ENCODE results near the gene TRIM46. TPM values are rescaled to one million over a fixed set of nuclear protein-coding genes. Genes with fewer than 3 reads are reported as not detected.

TRIM46 gene
- total RNA-seq, 1 donor from 2014 or later = 13.2 TPM

- no peak for FAIRE-seq
- H3K4me1 Mint-ChIP-seq (ENCODE audit: low read depth, unreplicated experiment) = peaks cover 20% of the 10 kb centered on the region
- H3K4me2 ChIP-seq (ENCODE audit: low read length) = peak overlapping the region; percentile 94
Measured at GRCh38 chr1:155196893-155197638, 23.4 kb downstream of the TRIM46 start.

GRCh38 chr1:155197901-155198546 is 24.4 kb downstream of the TRIM46 start:
- TF ChIP-seq EZH2 (IDR thresholded peaks at IDR 0.05; ENCODE audit: insufficient read depth, low read length) = no peak
- no peak for TF ChIP-seq CTCF (IDR thresholded peaks at IDR 0.05; ENCODE audit: insufficient read depth, low read depth, low read length)
- H2AFZ ChIP-seq (ENCODE audit: low read depth, low read length) = no peak overlapping the region
- H3K36me3 ChIP-seq (ENCODE audit: insufficient read depth, low read length) = peaks cover 5% of the 10 kb centered on the region
- peaks cover 29% of the 10 kb centered on the region for H3K4me1 ChIP-seq (ENCODE audit: insufficient read depth, low read length)
- H3K9me3 ChIP-seq (ENCODE audit: insufficient read depth, low read depth, low read length) = no peaks in the 10 kb centered on the region
- Mint-ChIP-seq H3K27ac (ENCODE audit: unreplicated experiment) (no peak overlapping the region), H3K4me1 (ENCODE audit: low read depth, unreplicated experiment) (peaks cover 20% of the 10 kb centered on the region), H3K4me3 (ENCODE audit: unreplicated experiment) (no peak overlapping the region), H3K27me3 (ENCODE audit: low read depth, unreplicated experiment) (no peaks in the 10 kb centered on the region), H3K36me3 (ENCODE audit: low read depth, unreplicated experiment) (peaks cover 31% of the 10 kb centered on the region), H3K9me3 (ENCODE audit: unreplicated experiment) (peaks cover 2% of the 10 kb centered on the region)
- peaks cover 30% of the 10 kb centered on the region for H4K20me1 ChIP-seq (ENCODE audit: insufficient read depth, low read length)
- H3K4me3 ChIP-seq (ENCODE audit: insufficient read depth, low read depth, low read length) = no peak overlapping the region
- H3K27ac ChIP-seq (ENCODE audit: low read depth, low read length) = no peak overlapping the region
- FAIRE-seq = no peak
- no peak overlapping the region for H3K4me2 ChIP-seq (ENCODE audit: low read length)
- H3K9ac ChIP-seq (ENCODE audit: low read length) = no peak overlapping the region
- no peaks in the 10 kb centered on the region for H3K27me3 ChIP-seq (ENCODE audit: insufficient read depth, low read length)
- no peak for DNase-seq (ENCODE audit: low read depth)
- peaks cover 18% of the 10 kb centered on the region for H3K79me2 ChIP-seq (ENCODE audit: insufficient read depth, low read length)

More at GRCh38 chr1:155196893-155197638, 23.4 kb downstream of the TRIM46 start:
- peaks cover 2% of the 10 kb centered on the region for H3K9me3 Mint-ChIP-seq (ENCODE audit: unreplicated experiment)
- no peak for DNase-seq (ENCODE audit: low read depth)
- Histone ChIP-seq H3K36me3 (ENCODE audit: insufficient read depth, low read length) (peaks cover 5% of the 10 kb centered on the region), H3K4me1 (ENCODE audit: insufficient read depth, low read length) (peaks cover 30% of the 10 kb centered on the region), H3K9ac (ENCODE audit: low read length) (no peak overlapping the region), H4K20me1 (ENCODE audit: insufficient read depth, low read length) (peaks cover 22% of the 10 kb centered on the region), H3K79me2 (ENCODE audit: insufficient read depth, low read length) (peaks cover 18% of the 10 kb centered on the region), H3K4me3 (ENCODE audit: insufficient read depth, low read depth, low read length) (no peak overlapping the region), H2AFZ (ENCODE audit: low read depth, low read length) (no peak overlapping the region), H3K9me3 (ENCODE audit: insufficient read depth, low read depth, low read length) (no peaks in the 10 kb centered on the region), H3K27ac (ENCODE audit: low read depth, low read length) (no peak overlapping the region), H3K27me3 (ENCODE audit: insufficient read depth, low read length) (no peaks in the 10 kb centered on the region)
- peak overlapping the region; percentile 73 for H3K4me3 Mint-ChIP-seq (ENCODE audit: unreplicated experiment)
- TF ChIP-seq EZH2 (IDR thresholded peaks at IDR 0.05; ENCODE audit: insufficient read depth, low read length) = no peak
- no peak for TF ChIP-seq CTCF (IDR thresholded peaks at IDR 0.05; ENCODE audit: insufficient read depth, low read depth, low read length)
- peak overlapping the region; percentile 87 for H3K27ac Mint-ChIP-seq (ENCODE audit: unreplicated experiment)
- H3K27me3 Mint-ChIP-seq (ENCODE audit: low read depth, unreplicated experiment) = no peaks in the 10 kb centered on the region
- peaks cover 28% of the 10 kb centered on the region for H3K36me3 Mint-ChIP-seq (ENCODE audit: low read depth, unreplicated experiment)

GRCh38 chr1:155198547-155198906 is 24.9 kb downstream of the TRIM46 start:
- peaks cover 2% of the 10 kb centered on the region for H3K9me3 Mint-ChIP-seq (ENCODE audit: unreplicated experiment)
- H3K27me3 Mint-ChIP-seq (ENCODE audit: low read depth, unreplicated experiment) = no peaks in the 10 kb centered on the region
- H3K36me3 ChIP-seq (ENCODE audit: insufficient read depth, low read length) = peaks cover 5% of the 10 kb centered on the region
- H3K79me2 ChIP-seq (ENCODE audit: insufficient read depth, low read length) = peaks cover 18% of the 10 kb centered on the region
- H3K4me2 ChIP-seq (ENCODE audit: low read length) = no peak overlapping the region
- H3K4me1 ChIP-seq (ENCODE audit: insufficient read depth, low read length) = peaks cover 25% of the 10 kb centered on the region
- no peak for DNase-seq (ENCODE audit: low read depth)
- peaks cover 22% of the 10 kb centered on the region for H3K4me1 Mint-ChIP-seq (ENCODE audit: low read depth, unreplicated experiment)
- no peak overlapping the region for H3K27ac Mint-ChIP-seq (ENCODE audit: unreplicated experiment)
- H3K9ac ChIP-seq (ENCODE audit: low read length) = no peak overlapping the region
- H3K4me3 ChIP-seq (ENCODE audit: insufficient read depth, low read depth, low read length) = no peak overlapping the region
- no peaks in the 10 kb centered on the region for H3K9me3 ChIP-seq (ENCODE audit: insufficient read depth, low read depth, low read length)
- no peak for FAIRE-seq
- peaks cover 30% of the 10 kb centered on the region for H4K20me1 ChIP-seq (ENCODE audit: insufficient read depth, low read length)
- H3K4me3 Mint-ChIP-seq (ENCODE audit: unreplicated experiment) = no peak overlapping the region
- peaks cover 34% of the 10 kb centered on the region for H3K36me3 Mint-ChIP-seq (ENCODE audit: low read depth, unreplicated experiment)
- no peak overlapping the region for H2AFZ ChIP-seq (ENCODE audit: low read depth, low read length)
- no peaks in the 10 kb centered on the region for H3K27me3 ChIP-seq (ENCODE audit: insufficient read depth, low read length)
- H3K27ac ChIP-seq (ENCODE audit: low read depth, low read length) = no peak overlapping the region
- TF ChIP-seq CTCF (IDR thresholded peaks at IDR 0.05; ENCODE audit: insufficient read depth, low read depth, low read length) (no peak), EZH2 (IDR thresholded peaks at IDR 0.05; ENCODE audit: insufficient read depth, low read length) (no peak)

All from astrocyte (in vitro differentiated cells and primary cell).